MCF 10A (cell line): ENCODE results near the gene MIEF1. TPM values are rescaled to one million over a fixed set of nuclear protein-coding genes. Genes with fewer than 3 reads are reported as not detected.
"Not testable (repeated sequence)": the region's sequence is repeated elsewhere in the genome, so short reads cannot be mapped to it uniquely, and the experiment has no call there.

Experiments
- BruUV-seq: library from RNA; stranded (reverse); fragments of 400-500 nt; replicated peaks from 2 replicates; lab custom pipeline; 2021; lab: Mats Ljungman, UMichigan
- CTCF ChIA-PET: fragments of 300-600 bp; sonication (Branson Sonifier 250); formaldehyde crosslinking; extraction: SDS; loops from one replicate; lab custom pipeline; 2021; ENCODE audit warnings: antibody characterized with exemption, inconsistent platforms; lab: Yijun Ruan, JAX
- POLR2A ChIA-PET: fragments of 300-600, 350-650 bp; sonication (Branson Sonifier 250); formaldehyde crosslinking; extraction: SDS; loops from one replicate; lab custom pipeline; 2020; ENCODE audit warnings: antibody characterized with exemption, inconsistent platforms; lab: Yijun Ruan, JAX
- DNase-seq: peaks from one replicate; pipeline ENCODE4 v3.0.0-alpha.2; 2018; ENCODE audit not compliant: unreplicated experiment
- H3K27ac Mint-ChIP-seq: one replicate; pipeline ENCODE4 v1.8.0; 2022; ENCODE audit warnings: mild to moderate bottlenecking, low read depth, mixed read lengths; ENCODE audit not compliant: unreplicated experiment
- H3K27me3 Mint-ChIP-seq: one replicate; pipeline ENCODE4 v1.8.0; 2022; ENCODE audit warnings: mixed read lengths; ENCODE audit not compliant: insufficient read depth, unreplicated experiment
- H3K36me3 Mint-ChIP-seq: one replicate; pipeline ENCODE4 v1.8.0; 2022; ENCODE audit warnings: mild to moderate bottlenecking, moderate library complexity, mixed read lengths; ENCODE audit not compliant: insufficient read depth, unreplicated experiment
- H3K4me1 Mint-ChIP-seq: one replicate; pipeline ENCODE4 v1.8.0; 2022; ENCODE audit warnings: mixed read lengths; ENCODE audit not compliant: insufficient read depth, unreplicated experiment
- H3K4me3 Mint-ChIP-seq: one replicate; pipeline ENCODE4 v1.8.0; 2022; ENCODE audit warnings: mild to moderate bottlenecking, moderate library complexity, mixed read lengths; ENCODE audit not compliant: unreplicated experiment
- H3K9me3 Mint-ChIP-seq: one replicate; pipeline ENCODE4 v1.8.0; 2022; ENCODE audit warnings: mixed read lengths; ENCODE audit not compliant: unreplicated experiment
- CTCF ChIP-seq: fragments of 200-600 bp; IDR thresholded peaks from one replicate; pipeline ENCODE4 v1.8.0; 2022; ENCODE audit warnings: antibody characterized with exemption, mild to moderate bottlenecking; ENCODE audit not compliant: unreplicated experiment
- intact Hi-C: fragments of 100-400 bp; cut with micrococcal nuclease; formaldehyde crosslinking; loops from 2 replicates; pipeline ENCODE4 v1.14.1; 2022
- total RNA-seq: library from RNA; stranded (reverse); gene quantifications from 2 replicates; pipeline ENCODE4 v1.2.3, GENCODE V29; 2022

The MIEF1 gene
- total RNA-seq, 1 experiment from 2014 or later, result 40.2 TPM

GRCh38 chr22:39502789-39503409 is 809 bp downstream of the MIEF1 start:
- Mint-ChIP-seq H3K4me1 (peaks cover 24% of the 10 kb centered on the region), H3K27me3 (no peaks in the 10 kb centered on the region), H3K27ac (peak overlapping the region; percentile 59), H3K36me3 (peaks cover 40% of the 10 kb centered on the region), H3K4me3 (peak overlapping the region; percentile 79), H3K9me3 (no peaks in the 10 kb centered on the region)
- ChIA-PET CTCF (interaction anchor here (0.6 to 1.6 kb wide), 3 partner anchors 12 to 491 kb away, joined by 3 to 4 read pairs (median 3); no protein-coding TSS in a partner anchor), POLR2A (interaction anchor here (1.0 to 4.3 kb wide), 10 partner anchors 9 to 184 kb away, joined by 5 to 58 read pairs (median 12); partner anchors contain the start of genes ATF4, RPL3, RPS19BP1 and TAB1)
- intact Hi-C loops, result loop anchor here (2.0 kb wide), 1 partner anchor 18 kb away; the partner anchor contains the start of gene ATF4
- no peak for TF ChIP-seq CTCF
- TSS peak; percentile 88 for BruUV-seq
- DNase-seq, result no peak

- H3K27ac Mint-ChIP-seq, result peak overlapping the region; percentile 59
- peaks cover 47% of the 10 kb centered on the region for H3K36me3 Mint-ChIP-seq
- intact Hi-C loops, result loop anchor here (2.0 kb wide), 1 partner anchor 17 kb away; the partner anchor contains the start of gene ATF4
- ChIA-PET POLR2A (interaction anchor here (0.7 to 4.3 kb wide), 10 partner anchors 9 to 185 kb away, joined by 3 to 58 read pairs (median 11); partner anchors contain the start of genes ATF4, RPL3 and TAB1), CTCF (interaction anchor here (1.0 kb wide), 1 partner anchor 11 kb away, joined by 4 read pairs; no protein-coding TSS in a partner anchor)
- H3K27me3 Mint-ChIP-seq, result no peaks in the 10 kb centered on the region
- no peak for TF ChIP-seq CTCF
- DNase-seq, result no peak
- peak overlapping the region; percentile 79 for H3K4me3 Mint-ChIP-seq
- H3K9me3 Mint-ChIP-seq, result no peaks in the 10 kb centered on the region
- peaks cover 31% of the 10 kb centered on the region for H3K4me1 Mint-ChIP-seq
- no TSS peak for BruUV-seq
Observed at GRCh38 chr22:39503630-39504029, 1.5 kb downstream of the MIEF1 start.

DNA sequence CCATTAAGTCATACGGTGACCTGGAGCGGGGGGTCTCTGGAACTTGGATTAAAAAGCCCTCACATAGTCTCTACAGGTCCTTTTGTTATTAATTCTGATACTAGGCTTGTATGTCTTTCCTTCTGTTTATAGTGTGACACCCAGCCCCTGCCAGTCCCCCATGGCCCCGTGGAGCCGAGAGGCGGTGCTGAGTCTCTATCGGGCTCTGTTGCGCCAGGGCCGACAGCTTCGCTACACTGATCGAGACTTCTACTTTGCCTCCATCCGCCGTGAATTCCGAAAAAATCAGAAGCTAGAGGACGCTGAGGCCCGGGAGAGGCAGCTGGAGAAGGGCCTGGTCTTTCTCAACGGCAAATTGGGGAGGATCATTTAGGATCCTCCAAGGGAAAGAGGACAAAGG is 2.0 kb downstream of the MIEF1 start:
- intact Hi-C loops, result no loop called here

DNA sequence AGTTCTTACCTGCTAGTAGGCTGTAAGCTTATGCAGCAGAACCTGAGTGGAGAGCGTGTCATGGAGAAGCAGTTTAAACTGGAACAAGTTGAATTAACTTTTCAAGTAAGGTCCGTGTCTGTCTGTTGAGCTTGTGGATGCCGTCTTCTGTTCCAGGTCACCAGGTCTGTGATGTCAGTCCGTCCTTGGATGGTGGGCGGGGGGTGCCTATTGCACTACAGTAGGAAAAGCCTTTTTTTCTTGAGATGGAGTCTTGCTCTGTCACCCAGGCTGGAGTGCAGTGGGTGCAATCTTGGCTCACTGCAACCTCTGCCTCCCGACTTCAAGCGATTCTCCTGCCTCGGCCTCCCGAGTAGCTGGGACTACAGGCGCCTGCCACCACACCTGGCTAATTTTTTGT is 4.9 kb downstream of the MIEF1 start:
- BruUV-seq, H3K4me3 Mint-ChIP-seq, H3K9me3 Mint-ChIP-seq, DNase-seq, H3K27ac Mint-ChIP-seq, H3K27me3 Mint-ChIP-seq, intact Hi-C loops: not testable (repeated sequence)
- ChIA-PET POLR2A (interaction anchor here (0.7 to 1.8 kb wide), 3 partner anchors 13 to 43 kb away, joined by 3 to 5 read pairs (median 4); partner anchors contain the start of gene ATF4), CTCF (interaction anchor here (1.0 kb wide), 1 partner anchor 13 kb away, joined by 3 read pairs; no protein-coding TSS in a partner anchor)
- Mint-ChIP-seq H3K36me3 (peaks cover 81% of the 10 kb centered on the region), H3K4me1 (peaks cover 25% of the 10 kb centered on the region)

More for the DNA sequence above, 2.0 kb downstream of the MIEF1 start:
- no peaks in the 10 kb centered on the region for H3K27me3 Mint-ChIP-seq
- H3K36me3 Mint-ChIP-seq, result peaks cover 52% of the 10 kb centered on the region
- DNase-seq, result no peak
- peak overlapping the region; percentile 59 for H3K27ac Mint-ChIP-seq
- POLR2A ChIA-PET, result interaction anchor here (0.7 to 4.3 kb wide), 8 partner anchors 13 to 185 kb away, joined by 3 to 58 read pairs (median 14); partner anchors contain the start of genes ATF4 and RPL3
- BruUV-seq, result no TSS peak
- peak overlapping the region; percentile 79 for H3K4me3 Mint-ChIP-seq
- CTCF ChIA-PET, result no interaction called here
- peaks cover 32% of the 10 kb centered on the region for H3K4me1 Mint-ChIP-seq
- TF ChIP-seq CTCF, result no peak
- H3K9me3 Mint-ChIP-seq, result no peaks in the 10 kb centered on the region
